GM23248 (cell line): ENCODE measurements around the gene SPON2.

Source experiments
- EZH2 ChIP-seq: fragments of 200-600 bp; sonication (generic); IDR thresholded peaks from 2 replicates; pipeline ENCODE4 v1.6.1; 2018; ENCODE audit warnings: antibody characterized with exemption, mild to moderate bottlenecking; ENCODE audit not compliant: insufficient read depth, poor library complexity, severe bottlenecking
- EZH2phosphoT487 ChIP-seq: fragments of 200-600 bp; sonication (generic); IDR thresholded peaks from 2 replicates; pipeline ENCODE4 v1.6.1; 2018; ENCODE audit warnings: antibody characterized with exemption, moderate library complexity, mild to moderate bottlenecking, low read depth; ENCODE audit not compliant: insufficient read depth

GRCh38 chr4:1154126-1154522 lies 18.3 kb downstream of the SPON2 start:
- TF ChIP-seq EZH2phosphoT487 = no peak
- no peak for TF ChIP-seq EZH2
